ENCODE results near the gene MEGF6.

GRCh38 chr1:3597599-3597964, 13.7 kb downstream of the MEGF6 start:
- no peak for TF ChIP-seq CTCF (conservative IDR thresholded peaks at IDR 0.05)
- TF ChIP-seq EZH2 (IDR thresholded peaks at IDR 0.05; ENCODE audit: low read depth): no peak

All from PC-9 (cell line).